Natural killer cell treated with Interleukin-12 subunit alpha and Interleukin-12 subunit beta and Interleukin-15 and Interleukin-18, amount 100 ng/mL, for 72 hours (primary cell): ENCODE results near the gene INTS15. TPM values are rescaled to one million over a fixed set of nuclear protein-coding genes. Genes with fewer than 3 reads are reported as not detected.
"Not testable (repeated sequence)": the region's sequence is repeated elsewhere in the genome, so short reads cannot be mapped to it uniquely, and the experiment has no call there.

Experiments used
- ATAC-seq, 2 donors: fragments of 150-1000 bp; cut with Tn5 transposase in 1 of 2; sonication (Bioruptor Pico), chemical (Tn5 transposase) in 1 of 2; 2 replicates each; pipeline ENCODE4 v1.10.0; 2021
- DNase-seq: peaks from one replicate; pipeline ENCODE4 v3.0.0; 2022; ENCODE audit warnings: low spot score
- H3K27ac Mint-ChIP-seq, 2 donors: 1 replicate in 1 of 2; 2 replicates in 1 of 2; pipeline ENCODE4 v1.8.0; 2022; ENCODE audit warnings: mixed read lengths in 2 of 2, mild to moderate bottlenecking in 1 of 2, moderate library complexity in 1 of 2
- H3K27me3 Mint-ChIP-seq, 2 donors: 1 replicate in 1 of 2; 2 replicates in 1 of 2; pipeline ENCODE4 v1.8.0; 2022; ENCODE audit warnings: mixed read lengths in 2 of 2
- H3K36me3 Mint-ChIP-seq: one replicate; pipeline ENCODE4 v1.8.0; 2022; ENCODE audit warnings: mixed read lengths
- H3K4me1 Mint-ChIP-seq, 2 donors: 1 replicate in 1 of 2; 2 replicates in 1 of 2; pipeline ENCODE4 v1.8.0; 2022; ENCODE audit warnings: low read depth in 2 of 2, mixed read lengths in 2 of 2, mild to moderate bottlenecking in 1 of 2
- H3K4me3 Mint-ChIP-seq: one replicate; pipeline ENCODE4 v1.8.0; 2022; ENCODE audit warnings: mixed read lengths
- H3K9me3 Mint-ChIP-seq: 2 replicates; pipeline ENCODE4 v1.8.0; 2022; ENCODE audit warnings: mixed read lengths
- total RNA-seq, 2 donors: library from RNA; stranded (reverse); gene quantifications; one replicate each; pipeline ENCODE4 v1.2.3, GENCODE V29; 2022

The INTS15 gene
- total RNA-seq, 2 donors from 2014 or later, result 42.5 to 58.6 TPM

- peak in 1 of 2 donors; percentile 7 for ATAC-seq
- peaks cover 11 to 20% of the 10 kb centered on the region in 2 donors for H3K4me1 Mint-ChIP-seq
- no peaks in the 10 kb centered on the region for H3K9me3 Mint-ChIP-seq
- DNase-seq, result no peak
- H3K27me3 Mint-ChIP-seq, result no peaks in the 10 kb centered on the region
- H3K36me3 Mint-ChIP-seq, result peaks cover 4% of the 10 kb centered on the region
- H3K27ac Mint-ChIP-seq, result no peak overlapping the region
- H3K4me3 Mint-ChIP-seq, result peak overlapping the region; percentile 70
Measured at GRCh38 chr7:6616854-6617643, 27.2 kb downstream of the INTS15 start.

GRCh38 chr7:6618621-6619020 is 28.8 kb downstream of the INTS15 start:
- no peak for DNase-seq
- Mint-ChIP-seq H3K9me3 (no peaks in the 10 kb centered on the region), H3K4me1 (peaks cover 11 to 21% of the 10 kb centered on the region in 2 donors), H3K36me3 (peaks cover 4% of the 10 kb centered on the region), H3K27me3 (no peaks in the 10 kb centered on the region), H3K4me3 (no peak overlapping the region), H3K27ac (no peak overlapping the region)
- ATAC-seq, result no peak

- no peak overlapping the region for H3K4me3 Mint-ChIP-seq
Measured at GRCh38 chr7:6619961-6620360, 30.1 kb downstream of the INTS15 start.

GRCh38 chr7:6621195-6622133 is 31.6 kb downstream of the INTS15 start:
- Mint-ChIP-seq H3K4me1 (peaks cover 16 to 25% of the 10 kb centered on the region in 2 donors), H3K9me3 (no peaks in the 10 kb centered on the region), H3K27me3 (no peaks in the 10 kb centered on the region), H3K4me3 (peak overlapping the region; percentile 36), H3K27ac (no peak overlapping the region), H3K36me3 (peaks cover 4% of the 10 kb centered on the region)
- DNase-seq (no peak), ATAC-seq (no peak)

More at GRCh38 chr7:6619961-6620360, 30.1 kb downstream of the INTS15 start:
- DNase-seq, result no peak
- no peaks in the 10 kb centered on the region for H3K27me3 Mint-ChIP-seq
- no peak overlapping the region for H3K27ac Mint-ChIP-seq
- H3K4me1 Mint-ChIP-seq, result peaks cover 15 to 25% of the 10 kb centered on the region in 2 donors
- no peak for ATAC-seq
- no peaks in the 10 kb centered on the region for H3K9me3 Mint-ChIP-seq
- peaks cover 4% of the 10 kb centered on the region for H3K36me3 Mint-ChIP-seq

GRCh38 chr7:6622134-6622710 is 32.4 kb downstream of the INTS15 start:
- H3K27ac Mint-ChIP-seq, result no peak overlapping the region
- peaks cover 4% of the 10 kb centered on the region for H3K36me3 Mint-ChIP-seq
- peaks cover 16 to 25% of the 10 kb centered on the region in 2 donors for H3K4me1 Mint-ChIP-seq
- ATAC-seq, result no peak
- no peak overlapping the region for H3K4me3 Mint-ChIP-seq
- no peak for DNase-seq
- H3K9me3 Mint-ChIP-seq, result no peaks in the 10 kb centered on the region
- H3K27me3 Mint-ChIP-seq, result no peaks in the 10 kb centered on the region

- no peaks in the 10 kb centered on the region for H3K9me3 Mint-ChIP-seq
- H3K4me3 Mint-ChIP-seq, result peak overlapping the region; percentile 62
- peaks cover 4% of the 10 kb centered on the region for H3K36me3 Mint-ChIP-seq
- H3K27me3 Mint-ChIP-seq, result no peaks in the 10 kb centered on the region
- DNase-seq (no peak), ATAC-seq (peak; percentile 58 to 69)
- peaks cover 13 to 25% of the 10 kb centered on the region in 2 donors for H3K4me1 Mint-ChIP-seq
- H3K27ac Mint-ChIP-seq, result peak overlapping the region; percentile 71 to 88
Measured at GRCh38 chr7:6623589-6624245, 33.9 kb downstream of the INTS15 start.

GRCh38 chr7:6624246-6624611 is 34.4 kb downstream of the INTS15 start:
- no peak for ATAC-seq
- DNase-seq, result no peak
- Mint-ChIP-seq H3K4me3 (peak overlapping the region; percentile 62), H3K9me3 (no peaks in the 10 kb centered on the region), H3K36me3 (peaks cover 4% of the 10 kb centered on the region), H3K27me3 (no peaks in the 10 kb centered on the region), H3K4me1 (peaks cover 13 to 25% of the 10 kb centered on the region in 2 donors), H3K27ac (peak overlapping the region; percentile 71 to 88)

- H3K27ac Mint-ChIP-seq, result no peak overlapping the region
- ATAC-seq, result no peak
- H3K36me3 Mint-ChIP-seq, result no peaks in the 10 kb centered on the region
- peaks cover 10 to 11% of the 10 kb centered on the region in 2 donors for H3K4me1 Mint-ChIP-seq
- no peak for DNase-seq
- no peak overlapping the region for H3K4me3 Mint-ChIP-seq
- no peaks in the 10 kb centered on the region for H3K9me3 Mint-ChIP-seq
- H3K27me3 Mint-ChIP-seq, result no peaks in the 10 kb centered on the region
Measured at GRCh38 chr7:6628045-6628444, 38.2 kb downstream of the INTS15 start.

- no peak for ATAC-seq
Measured at GRCh38 chr7:6630007-6630849, 40.4 kb downstream of the INTS15 start.

GRCh38 chr7:6631605-6632004 is 41.8 kb downstream of the INTS15 start:
- Mint-ChIP-seq H3K4me3 (no peak overlapping the region), H3K9me3 (no peaks in the 10 kb centered on the region), H3K27ac (no peak overlapping the region), H3K27me3 (no peaks in the 10 kb centered on the region), H3K4me1 (no peaks in the 10 kb centered on the region), H3K36me3 (no peaks in the 10 kb centered on the region)
- ATAC-seq (no peak), DNase-seq (no peak)

More at GRCh38 chr7:6630007-6630849, 40.4 kb downstream of the INTS15 start:
- Mint-ChIP-seq H3K9me3 (no peaks in the 10 kb centered on the region), H3K4me1 (peaks cover 0 to 3% of the 10 kb centered on the region in 2 donors), H3K4me3 (no peak overlapping the region), H3K27me3 (no peaks in the 10 kb centered on the region), H3K27ac (peak overlapping the region in 1 of 2 donors; percentile 51), H3K36me3 (no peaks in the 10 kb centered on the region)
- no peak for DNase-seq

- H3K4me3 Mint-ChIP-seq, result no peak overlapping the region
- no peak for DNase-seq
- H3K9me3 Mint-ChIP-seq, result no peaks in the 10 kb centered on the region
- H3K27me3 Mint-ChIP-seq, result no peaks in the 10 kb centered on the region
- H3K27ac Mint-ChIP-seq, result no peak overlapping the region
- H3K36me3 Mint-ChIP-seq, result no peaks in the 10 kb centered on the region
- H3K4me1 Mint-ChIP-seq, result peaks cover 8% of the 10 kb centered on the region in 2 donors
- no peak for ATAC-seq
Measured at GRCh38 chr7:6634021-6634420, 44.2 kb downstream of the INTS15 start.

- H3K4me1 Mint-ChIP-seq, result peaks cover 17 to 18% of the 10 kb centered on the region in 2 donors
- H3K27me3 Mint-ChIP-seq, H3K4me3 Mint-ChIP-seq, DNase-seq, H3K36me3 Mint-ChIP-seq, ATAC-seq, H3K9me3 Mint-ChIP-seq, H3K27ac Mint-ChIP-seq: not testable (repeated sequence)
Measured at GRCh38 chr7:6634971-6635370, 45.1 kb downstream of the INTS15 start.
